Measurements from ENCODE around the gene PLAAT4. TPM values are rescaled to one million over a fixed set of nuclear protein-coding genes. Genes with fewer than 3 reads are reported as not detected.

PLAAT4 gene
- total and polyA plus RNA-seq, 10 of the 15 experiments (the other 5 are each of a cell fraction or from before 2014, with no cell fraction given): 6.0 to 34.3 (median 12.4) TPM

DNA sequence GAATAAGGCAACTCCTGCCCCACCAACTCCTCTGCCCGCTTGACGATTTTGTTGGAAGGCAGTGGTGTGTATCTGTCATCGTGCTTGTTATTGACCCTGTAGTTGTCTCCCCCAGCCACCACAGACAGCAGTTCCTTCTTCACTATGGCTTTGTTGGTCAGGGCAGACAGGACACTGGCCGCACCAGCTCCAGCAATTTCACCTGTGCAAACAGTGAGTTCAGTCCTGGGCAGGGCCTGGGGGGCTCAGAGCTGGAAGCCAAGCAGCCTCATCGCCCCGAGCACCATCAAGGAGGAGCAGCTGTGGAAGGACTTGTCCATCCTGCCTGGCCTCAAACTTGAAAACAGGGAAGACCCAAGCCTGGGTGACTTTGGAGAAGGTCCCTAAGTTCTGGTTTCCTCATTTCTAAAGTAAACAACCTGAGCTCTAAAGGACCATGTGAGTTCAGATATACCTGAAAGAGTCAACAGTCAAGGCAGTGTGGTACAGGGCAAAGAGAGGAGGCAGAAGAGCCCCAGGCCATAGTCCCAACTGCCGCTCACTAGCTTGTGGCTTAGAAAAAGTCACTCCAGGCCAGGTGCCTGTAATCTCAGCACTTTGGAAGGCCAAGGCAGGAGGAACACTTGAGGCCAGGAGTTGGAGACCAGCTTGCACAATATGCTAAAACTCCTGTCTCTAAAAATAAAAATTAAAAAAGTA is 22.0 kb downstream of the PLAAT4 start:
- Histone ChIP-seq H4K20me1 (ENCODE audit: control insufficient read depth, insufficient read depth) (no peaks in the 10 kb centered on the region), H3K4me2 (ENCODE audit: control insufficient read depth, insufficient read depth) (no peak overlapping the region), H2AFZ (ENCODE audit: control insufficient read depth, low read depth, low read length) (no peak overlapping the region), H3K27me3 (replicated peaks in 1 of 2; ENCODE audit: control insufficient read depth in 2 of 2, insufficient read depth in 2 of 2, low read length in 1 of 2) (no peaks in the 10 kb centered on the region), H3K4me1 (ENCODE audit: control insufficient read depth, insufficient read depth, low read length) (peaks cover 19% of the 10 kb centered on the region), H3K79me2 (ENCODE audit: control insufficient read depth, insufficient read depth, low read length) (no peaks in the 10 kb centered on the region), H3K4me3 (no peak overlapping the region), H3K36me3 (ENCODE audit: control insufficient read depth in 2 of 2, insufficient read depth in 2 of 2, low read length in 1 of 2) (no peaks in the 10 kb centered on the region), H3K9ac (ENCODE audit: control insufficient read depth, insufficient read depth, low read length) (no peak overlapping the region), H3K27ac (ENCODE audit: control insufficient read depth, insufficient read depth) (no peak overlapping the region), H3K9me3 (replicated peaks; ENCODE audit: control insufficient read depth, insufficient read depth, low read length) (no peaks in the 10 kb centered on the region)
- ChIA-PET RAD21 (ENCODE audit: unreplicated experiment) (interaction anchor here (1.3 kb wide), 1 partner anchor 80 kb away, joined by 3 read pairs; no protein-coding TSS in a partner anchor), SMC1A (ENCODE audit: uncharacterized antibody, unreplicated experiment) (interaction anchor here (0.6 to 1.0 kb wide), 3 partner anchors 15 to 72 kb away, joined by 3 to 4 read pairs (median 3); no protein-coding TSS in a partner anchor), POLR2A (no interaction called here), CTCF (interaction anchor here (1.0 kb wide), 1 partner anchor 77 kb away, joined by 3 read pairs; no protein-coding TSS in a partner anchor)
- FAIRE-seq (no peak), ATAC-seq (no peak), DNase-seq (ENCODE audit: low read depth, low spot score) (no peak)
- WGBS (ENCODE audit: insufficient coverage, insufficient replicate concordance, low lambda C conversion rate, missing lambda C conversion rate): 92% methylated on average over 7 of the region's 7 CpGs
- no TSS peak for BruUV-seq (replicated peaks)
- intact Hi-C loops (cut with micrococcal nuclease; ENCODE audit: unreplicated experiment): no loop called here
- in situ Hi-C loops (cut with MboI): no loop called here
- TF ChIP-seq, protein P1, sequence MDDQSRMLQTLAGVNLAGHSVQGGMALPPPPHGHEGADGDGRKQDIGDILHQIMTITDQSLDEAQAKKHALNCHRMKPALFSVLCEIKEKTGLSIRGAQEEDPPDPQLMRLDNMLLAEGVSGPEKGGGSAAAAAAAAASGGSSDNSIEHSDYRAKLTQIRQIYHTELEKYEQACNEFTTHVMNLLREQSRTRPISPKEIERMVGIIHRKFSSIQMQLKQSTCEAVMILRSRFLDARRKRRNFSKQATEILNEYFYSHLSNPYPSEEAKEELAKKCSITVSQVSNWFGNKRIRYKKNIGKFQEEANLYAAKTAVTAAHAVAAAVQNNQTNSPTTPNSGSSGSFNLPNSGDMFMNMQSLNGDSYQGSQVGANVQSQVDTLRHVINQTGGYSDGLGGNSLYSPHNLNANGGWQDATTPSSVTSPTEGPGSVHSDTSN (IDR thresholded peaks at IDR 0.05; ENCODE audit: insufficient replicate concordance, low read depth, low read length): no peak
- TF ChIP-seq, protein P2, sequence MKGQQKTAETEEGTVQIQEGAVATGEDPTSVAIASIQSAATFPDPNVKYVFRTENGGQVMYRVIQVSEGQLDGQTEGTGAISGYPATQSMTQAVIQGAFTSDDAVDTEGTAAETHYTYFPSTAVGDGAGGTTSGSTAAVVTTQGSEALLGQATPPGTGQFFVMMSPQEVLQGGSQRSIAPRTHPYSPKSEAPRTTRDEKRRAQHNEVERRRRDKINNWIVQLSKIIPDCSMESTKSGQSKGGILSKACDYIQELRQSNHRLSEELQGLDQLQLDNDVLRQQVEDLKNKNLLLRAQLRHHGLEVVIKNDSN (IDR thresholded peaks at IDR 0.05; ENCODE audit: borderline replicate concordance, extremely low read length, insufficient read depth, low read depth, low read length): no peak
- TF ChIP-seq STAT3 (IDR thresholded peaks at IDR 0.05; ENCODE audit: low read depth, low read length): no peak
- TF ChIP-seq, protein P3, sequence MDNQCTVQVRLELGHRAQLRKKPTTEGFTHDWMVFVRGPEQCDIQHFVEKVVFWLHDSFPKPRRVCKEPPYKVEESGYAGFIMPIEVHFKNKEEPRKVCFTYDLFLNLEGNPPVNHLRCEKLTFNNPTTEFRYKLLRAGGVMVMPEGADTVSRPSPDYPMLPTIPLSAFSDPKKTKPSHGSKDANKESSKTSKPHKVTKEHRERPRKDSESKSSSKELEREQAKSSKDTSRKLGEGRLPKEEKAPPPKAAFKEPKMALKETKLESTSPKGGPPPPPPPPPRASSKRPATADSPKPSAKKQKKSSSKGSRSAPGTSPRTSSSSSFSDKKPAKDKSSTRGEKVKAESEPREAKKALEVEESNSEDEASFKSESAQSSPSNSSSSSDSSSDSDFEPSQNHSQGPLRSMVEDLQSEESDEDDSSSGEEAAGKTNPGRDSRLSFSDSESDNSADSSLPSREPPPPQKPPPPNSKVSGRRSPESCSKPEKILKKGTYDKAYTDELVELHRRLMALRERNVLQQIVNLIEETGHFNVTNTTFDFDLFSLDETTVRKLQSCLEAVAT (IDR thresholded peaks at IDR 0.05): no peak
- no peak for TF ChIP-seq LARP7 (IDR thresholded peaks at IDR 0.05)
- TF ChIP-seq, protein P4, sequence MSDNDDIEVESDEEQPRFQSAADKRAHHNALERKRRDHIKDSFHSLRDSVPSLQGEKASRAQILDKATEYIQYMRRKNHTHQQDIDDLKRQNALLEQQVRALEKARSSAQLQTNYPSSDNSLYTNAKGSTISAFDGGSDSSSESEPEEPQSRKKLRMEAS (IDR thresholded peaks at IDR 0.05; ENCODE audit: low read depth, low read length): no peak
- no peak for TF ChIP-seq SIX5 (IDR thresholded peaks at IDR 0.05; ENCODE audit: low read depth, low read length, severe bottlenecking)
- TF ChIP-seq ZNF274 (IDR thresholded peaks at IDR 0.05; ENCODE audit: insufficient read depth, insufficient read length): no peak
- TF ChIP-seq BCL11A (IDR thresholded peaks at IDR 0.05; ENCODE audit: low read depth, low read length): no peak
- TF ChIP-seq MXI1 (IDR thresholded peaks at IDR 0.05; ENCODE audit: low read depth, low read length): no peak
- TF ChIP-seq, protein P5, sequence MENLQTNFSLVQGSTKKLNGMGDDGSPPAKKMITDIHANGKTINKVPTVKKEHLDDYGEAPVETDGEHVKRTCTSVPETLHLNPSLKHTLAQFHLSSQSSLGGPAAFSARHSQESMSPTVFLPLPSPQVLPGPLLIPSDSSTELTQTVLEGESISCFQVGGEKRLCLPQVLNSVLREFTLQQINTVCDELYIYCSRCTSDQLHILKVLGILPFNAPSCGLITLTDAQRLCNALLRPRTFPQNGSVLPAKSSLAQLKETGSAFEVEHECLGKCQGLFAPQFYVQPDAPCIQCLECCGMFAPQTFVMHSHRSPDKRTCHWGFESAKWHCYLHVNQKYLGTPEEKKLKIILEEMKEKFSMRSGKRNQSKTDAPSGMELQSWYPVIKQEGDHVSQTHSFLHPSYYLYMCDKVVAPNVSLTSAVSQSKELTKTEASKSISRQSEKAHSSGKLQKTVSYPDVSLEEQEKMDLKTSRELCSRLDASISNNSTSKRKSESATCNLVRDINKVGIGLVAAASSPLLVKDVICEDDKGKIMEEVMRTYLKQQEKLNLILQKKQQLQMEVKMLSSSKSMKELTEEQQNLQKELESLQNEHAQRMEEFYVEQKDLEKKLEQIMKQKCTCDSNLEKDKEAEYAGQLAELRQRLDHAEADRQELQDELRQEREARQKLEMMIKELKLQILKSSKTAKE (IDR thresholded peaks at IDR 0.05; ENCODE audit: low read depth, poor library complexity, severe bottlenecking): no peak
- TF ChIP-seq SRF (IDR thresholded peaks at IDR 0.05; ENCODE audit: low read depth in 2 of 2, low read length in 2 of 2): no peak
- no peak for TF ChIP-seq ZSCAN29 (IDR thresholded peaks at IDR 0.05)
- TF ChIP-seq, protein P6, sequence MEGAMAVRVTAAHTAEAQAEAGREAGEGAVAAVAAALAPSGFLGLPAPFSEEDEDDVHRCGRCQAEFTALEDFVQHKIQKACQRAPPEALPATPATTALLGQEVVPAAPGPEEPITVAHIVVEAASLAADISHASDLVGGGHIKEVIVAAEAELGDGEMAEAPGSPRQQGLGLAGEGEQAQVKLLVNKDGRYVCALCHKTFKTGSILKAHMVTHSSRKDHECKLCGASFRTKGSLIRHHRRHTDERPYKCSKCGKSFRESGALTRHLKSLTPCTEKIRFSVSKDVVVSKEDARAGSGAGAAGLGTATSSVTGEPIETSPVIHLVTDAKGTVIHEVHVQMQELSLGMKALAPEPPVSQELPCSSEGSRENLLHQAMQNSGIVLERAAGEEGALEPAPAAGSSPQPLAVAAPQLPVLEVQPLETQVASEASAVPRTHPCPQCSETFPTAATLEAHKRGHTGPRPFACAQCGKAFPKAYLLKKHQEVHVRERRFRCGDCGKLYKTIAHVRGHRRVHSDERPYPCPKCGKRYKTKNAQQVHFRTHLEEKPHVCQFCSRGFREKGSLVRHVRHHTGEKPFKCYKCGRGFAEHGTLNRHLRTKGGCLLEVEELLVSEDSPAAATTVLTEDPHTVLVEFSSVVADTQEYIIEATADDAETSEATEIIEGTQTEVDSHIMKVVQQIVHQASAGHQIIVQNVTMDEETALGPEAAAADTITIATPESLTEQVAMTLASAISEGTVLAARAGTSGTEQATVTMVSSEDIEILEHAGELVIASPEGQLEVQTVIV (IDR thresholded peaks at IDR 0.05; ENCODE audit: borderline replicate concordance, partially characterized antibody): no peak
- no peak for TF ChIP-seq EED (IDR thresholded peaks at IDR 0.05; ENCODE audit: low read depth)
